GM12875 (cell line): ENCODE results near the gene XPC.

Source experiments
- H3K4me3 ChIP-seq: one replicate; pipeline ENCODE4 v1.5.1; 2011; ENCODE audit warnings: low read depth, low read length, control low read depth
- CTCF ChIP-seq: IDR thresholded peaks from 2 replicates; pipeline ENCODE4 v1.5.1; 2011; ENCODE audit warnings: low read depth, mild to moderate bottlenecking, control low read depth, inconsistent platforms, low read length, moderate library complexity, borderline replicate concordance; ENCODE audit not compliant: insufficient read depth

XPC gene

GRCh38 chr3:14201940-14202684 lies 23.7 kb upstream of the XPC start:
- H3K4me3 ChIP-seq, result no peak overlapping the region
- TF ChIP-seq CTCF, result no peak

- H3K4me3 ChIP-seq, result no peak overlapping the region
- no peak for TF ChIP-seq CTCF
Measured at GRCh38 chr3:14200841-14201240, 22.4 kb upstream of the XPC start.

DNA sequence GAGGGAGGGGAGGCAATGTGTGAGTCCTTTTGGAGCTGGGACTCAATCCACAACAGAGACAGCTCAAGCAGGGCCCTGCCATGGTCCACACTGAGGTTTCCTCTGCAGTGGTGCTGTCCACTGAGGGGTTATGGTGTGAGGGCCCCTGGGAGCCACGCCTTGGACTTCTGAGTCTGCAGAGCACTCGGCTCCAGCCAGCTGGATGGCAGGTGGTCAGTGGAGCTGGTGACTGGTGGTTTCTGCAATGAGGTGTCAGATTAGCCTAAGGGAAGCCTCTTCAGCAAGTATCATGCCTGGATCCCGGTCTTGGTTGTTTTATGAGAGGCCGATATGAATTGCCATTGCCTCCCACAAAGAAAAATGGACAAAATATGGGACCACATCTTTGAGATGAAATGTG lies 21.9 kb upstream of the XPC start:
- H3K4me3 ChIP-seq, result no peak overlapping the region
- no peak for TF ChIP-seq CTCF

DNA sequence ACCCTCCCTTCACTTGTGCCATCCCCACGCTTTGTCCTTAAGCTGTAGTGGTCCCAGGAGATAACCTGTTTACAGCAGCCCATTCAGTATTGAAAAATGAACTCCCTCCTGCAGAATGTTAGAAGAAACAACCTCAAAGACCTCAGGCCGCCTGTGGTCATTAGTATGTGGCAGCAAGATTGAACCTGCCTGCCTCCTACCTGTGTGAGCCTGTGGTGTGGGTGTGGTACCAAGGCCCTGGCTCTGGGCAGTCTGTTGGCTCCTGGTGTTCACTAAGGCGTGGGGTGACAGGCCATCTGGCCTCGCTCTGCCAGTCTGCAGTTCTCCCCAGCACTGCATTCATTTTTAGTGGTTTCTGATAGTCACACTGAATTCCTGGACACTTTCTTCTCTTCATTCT lies 21.2 kb upstream of the XPC start:
- no peak for TF ChIP-seq CTCF
- no peak overlapping the region for H3K4me3 ChIP-seq

DNA sequence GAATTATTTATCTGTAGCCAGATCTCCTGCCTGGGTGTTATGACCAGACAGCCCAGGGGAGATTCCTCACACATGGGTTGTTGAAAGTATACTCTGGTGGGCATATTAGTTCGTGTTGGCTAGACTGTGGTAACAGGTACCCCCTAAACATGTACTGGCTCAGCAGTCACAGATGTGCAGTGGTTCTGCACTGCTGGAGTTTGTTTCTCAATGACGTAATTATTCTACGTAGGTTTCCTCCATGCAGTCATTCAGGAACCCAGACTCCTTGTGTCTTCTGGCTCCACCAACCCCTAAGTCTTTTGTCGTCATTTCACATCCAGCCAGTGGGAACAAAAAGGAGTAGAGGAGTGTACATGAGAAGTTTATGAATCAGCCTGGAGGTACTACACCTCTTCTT lies 16.5 kb upstream of the XPC start:
- H3K4me3 ChIP-seq, result no peak overlapping the region
- TF ChIP-seq CTCF, result no peak

DNA sequence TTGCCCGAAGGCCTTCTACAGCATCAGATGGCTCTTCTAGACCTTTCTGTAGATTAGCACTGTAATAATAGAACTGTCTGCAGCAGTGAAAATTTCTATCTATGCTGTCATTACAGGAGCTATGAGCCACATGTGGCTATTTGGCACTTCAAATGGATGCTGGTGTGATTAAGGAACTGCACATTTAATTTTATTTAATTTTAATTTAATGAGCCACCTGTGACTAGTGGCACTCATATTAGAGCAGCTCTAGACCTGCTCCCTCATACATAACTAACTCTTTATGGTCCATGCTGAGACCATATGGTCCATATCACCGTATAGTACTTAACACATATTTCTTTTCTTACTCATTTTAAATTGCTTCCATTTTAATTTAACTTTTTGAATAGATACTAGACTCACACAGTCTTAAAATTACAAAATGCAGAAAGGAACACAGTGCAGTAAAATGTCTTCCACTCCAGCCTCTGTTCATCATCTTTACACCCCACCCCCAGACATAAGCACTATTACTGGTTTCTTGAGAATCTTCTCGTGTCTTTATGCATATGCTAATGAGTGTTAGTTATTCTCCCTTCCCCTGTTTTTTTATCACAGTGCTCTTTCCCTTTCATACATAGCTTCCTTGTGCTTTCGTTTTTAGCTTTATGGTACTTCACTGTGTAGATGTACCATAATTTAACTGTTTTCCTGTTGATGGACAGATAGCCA lies 9.8 kb upstream of the XPC start:
- TF ChIP-seq CTCF, result no peak
- H3K4me3 ChIP-seq, result no peak overlapping the region
